GM12878 (cell line): ENCODE results near the gene NUDT3. TPM values are rescaled to one million over a fixed set of nuclear protein-coding genes. Genes with fewer than 3 reads are reported as not detected.

Experiments
- ATAC-seq: fragments of 200-7000 bp; cut with Tn5 transposase; 3 replicates; pipeline ENCODE4 v1.9.1; 2020; ENCODE audit warnings: mild to moderate bottlenecking, moderate library complexity
- BruUV-seq: library from RNA; stranded (reverse); fragments of 400-500 nt; replicated peaks from 2 replicates; lab custom pipeline; 2021; lab: Mats Ljungman, UMichigan
- CTCF ChIA-PET: fragments of 300-600 bp; sonication (Branson Sonifier 250); formaldehyde crosslinking; extraction: SDS; loops from one replicate; lab custom pipeline; 2021; ENCODE audit warnings: inconsistent platforms; lab: Yijun Ruan, JAX
- POLR2A ChIA-PET: fragments of 350-600 bp; formaldehyde crosslinking; extraction: SDS; loops from one replicate; lab custom pipeline; 2021; ENCODE audit warnings: inconsistent platforms; lab: Charles Lee
- RAD21 ChIA-PET: fragments of 300-600 bp; sonication (Branson Sonifier 250); formaldehyde crosslinking; loops from one replicate; lab custom pipeline; 2023; ENCODE audit warnings: antibody characterized with exemption; ENCODE audit not compliant: unreplicated experiment; lab: Charles Lee
- SMC1A ChIA-PET: fragments of 300-600 bp; sonication (Branson Sonifier 250); formaldehyde crosslinking; loops from one replicate; lab custom pipeline; 2023; ENCODE audit not compliant: unreplicated experiment, uncharacterized antibody; lab: Charles Lee
- DNase-seq: peaks from one replicate; pipeline ENCODE4 v3.0.0-alpha.2; 2011; ENCODE audit warnings: low read depth, low spot score
- FAIRE-seq: peaks from 3 replicates; lab custom pipeline; 2011; peaks lifted over from hg19 to GRCh38; lab: Jason Lieb, UNC
- H2AFZ ChIP-seq: 2 replicates; pipeline ENCODE4 v1.6.0; 2011; ENCODE audit warnings: low read depth, low read length, control low read depth; ENCODE audit not compliant: control insufficient read depth
- H3K27ac ChIP-seq: 2 replicates; pipeline ENCODE4 v1.5.1; 2011; ENCODE audit warnings: control low read depth; ENCODE audit not compliant: control insufficient read depth, insufficient read depth
- H3K27me3 ChIP-seq, 2 experiments: replicated peaks in 1 of 2; 2 replicates each; pipeline versions ENCODE4 v1.6.0 to v1.6.1; 2011; ENCODE audit warnings: low read length in 1 of 2; ENCODE audit not compliant: control insufficient read depth in 2 of 2, insufficient read depth in 2 of 2
- H3K36me3 ChIP-seq, 2 experiments: 2 replicates each; pipeline ENCODE4 v1.5.1; 2011; ENCODE audit warnings: low read length in 1 of 2; ENCODE audit not compliant: control insufficient read depth in 2 of 2, insufficient read depth in 2 of 2
- H3K4me1 ChIP-seq: 2 replicates; pipeline ENCODE4 v1.6.1; 2011; ENCODE audit warnings: mild to moderate bottlenecking, low read length, moderate library complexity, mixed read lengths; ENCODE audit not compliant: control insufficient read depth, insufficient read depth
- H3K4me2 ChIP-seq: 2 replicates; pipeline ENCODE4 v1.6.0; 2011; ENCODE audit warnings: control low read depth; ENCODE audit not compliant: control insufficient read depth, insufficient read depth
- H3K4me3 ChIP-seq: fragments of 200-600 bp; sonication (generic); 2 replicates; pipeline ENCODE4 v1.5.1; 2016
- H3K79me2 ChIP-seq: 2 replicates; pipeline ENCODE4 v1.6.0; 2011; ENCODE audit warnings: low read length; ENCODE audit not compliant: control insufficient read depth, insufficient read depth
- H3K9ac ChIP-seq: 2 replicates; pipeline ENCODE4 v1.8.0; 2011; ENCODE audit warnings: low read length, control low read depth, mixed read lengths; ENCODE audit not compliant: control insufficient read depth, insufficient read depth
- H3K9me3 ChIP-seq: replicated peaks from 3 replicates; pipeline ENCODE4 v1.5.1; 2011; ENCODE audit warnings: mild to moderate bottlenecking, low read length; ENCODE audit not compliant: control insufficient read depth, insufficient read depth
- H4K20me1 ChIP-seq: 2 replicates; pipeline ENCODE4 v1.6.0; 2011; ENCODE audit not compliant: control insufficient read depth, insufficient read depth
- ASH2L ChIP-seq: fragments of 300-600, 200-600 bp; sonication (generic); IDR thresholded peaks from 2 replicates; pipeline ENCODE4 v1.6.1; 2017; ENCODE audit warnings: low read depth, mild to moderate bottlenecking, borderline replicate concordance
- EED ChIP-seq: sonication (generic); IDR thresholded peaks from 2 replicates; pipeline ENCODE4 v1.6.1; 2016; ENCODE audit warnings: antibody characterized with exemption, low read depth
- MEF2A ChIP-seq: IDR thresholded peaks from 2 replicates; pipeline ENCODE4 v1.6.1; 2011; ENCODE audit warnings: low read depth, mild to moderate bottlenecking, low read length, moderate library complexity; ENCODE audit not compliant: insufficient read depth
- NFIC ChIP-seq: IDR thresholded peaks from 2 replicates; pipeline ENCODE4 v1.6.1; 2012; ENCODE audit warnings: low read depth, mild to moderate bottlenecking, inconsistent platforms, low read length, moderate library complexity
- SMARCA5 ChIP-seq: fragments of 450-650 bp; IDR thresholded peaks from 2 replicates; pipeline ENCODE4 v1.6.1; 2017; ENCODE audit warnings: mild to moderate bottlenecking
- WGBS: methylation state at CpG from one replicate; pipeline ENCODE4 v1.1.6; 2016; ENCODE audit warnings: low lambda C conversion rate; ENCODE audit not compliant: insufficient replicate concordance, insufficient coverage; ENCODE audit errors: missing lambda C conversion rate; 5-methylcytosine and 5-hydroxymethylcytosine counted together
- in situ Hi-C: fragments of 300-500 bp; cut with MboI; formaldehyde crosslinking; loops from 9 replicates; pipeline ENCODE4 v1.14.3; 2018; ENCODE audit warnings: mixed read lengths
- intact Hi-C: fragments of 100-400 bp; cut with micrococcal nuclease; formaldehyde crosslinking; loops from one replicate; pipeline ENCODE4 v1.14.2; 2022; ENCODE audit not compliant: unreplicated experiment
- polyA plus RNA-seq, 11 experiments: library from polyadenylated mRNA; depleted of rRNA in 4 of 11; unstranded in 6 of 11; stranded (reverse) in 5 of 11; fragments of >200 nt; fragmentation: Nextera tagmentation in 4 of 11; fragmentation: Illumina TruSeq in 1 of 11; extraction: Ambion mirVana in 4 of 11; extraction: Trizol in 1 of 11; gene quantifications; 1 replicate in 1 of 11; 2 replicates in 10 of 11; pipeline versions ENCODE4 v1.2.1 to v1.2.3, GENCODE V29; 2011 to 2016; ENCODE audit warnings: inconsistent platforms in 2 of 11, missing spikeins in 2 of 11, low read depth in 1 of 11
- total RNA-seq, 4 experiments: library from RNA; depleted of rRNA in 3 of 4; stranded (reverse); fragments of >200 nt in 3 of 4; fragmentation: Illumina TruSeq in 1 of 4; extraction: Trizol in 1 of 4; gene quantifications; 2 replicates each; pipeline versions ENCODE4 v1.2.1 to v1.2.3, GENCODE V29; 2013 to 2021

Gene NUDT3
- total and polyA plus RNA-seq, 10 of the 15 experiments (the other 5 are each of a cell fraction or from before 2014, with no cell fraction given), result 2.4 to 32.3 (median 25.5) TPM

- TF ChIP-seq NFIC, result 0 out of 2 replicates have a peak, but pooled peaks have one; percentile 15
- no peak for TF ChIP-seq ASH2L
- no peak for TF ChIP-seq MEF2A
- no peak for TF ChIP-seq EED
- no peak for TF ChIP-seq SMARCA5
- no peak for FAIRE-seq
- H3K27me3 ChIP-seq, result no peaks in the 10 kb centered on the region
- ATAC-seq, result no peak
- no peaks in the 10 kb centered on the region for H3K4me1 ChIP-seq
- no peak overlapping the region for H2AFZ ChIP-seq
- in situ Hi-C loops (loop anchor here (5.0 kb wide), 1 partner anchor 175 kb away; no protein-coding TSS in a partner anchor), intact Hi-C loops (no loop called here)
- H3K9ac ChIP-seq, result no peak overlapping the region
- ChIA-PET CTCF (interaction anchor here (0.9 to 5.1 kb wide), 8 partner anchors 8 to 254 kb away, joined by 3 to 180 read pairs (median 20); partner anchors contain the start of genes RPS10 and SMIM29), SMC1A (interaction anchor here (2.5 to 7.9 kb wide), 5 partner anchors 8 to 193 kb away, joined by 9 to 152 read pairs (median 27); partner anchors contain the start of genes RPS10 and SMIM29), RAD21 (interaction anchor here (1.0 to 4.7 kb wide), 7 partner anchors 26 to 255 kb away, joined by 3 to 148 read pairs (median 4); partner anchors contain the start of gene SMIM29), POLR2A (interaction anchor here (0.6 to 3.5 kb wide), 5 partner anchors 21 to 485 kb away, joined by 3 to 41 read pairs (median 12); partner anchors contain the start of gene SMIM29)
- H3K79me2 ChIP-seq, result peaks cover 7% of the 10 kb centered on the region
- no peak for DNase-seq
- H4K20me1 ChIP-seq, result no peaks in the 10 kb centered on the region; the same call in 1 of the 2 replicates
- peaks cover 10 to 32% of the 10 kb centered on the region in 2 experiments for H3K36me3 ChIP-seq
- no peak overlapping the region for H3K4me2 ChIP-seq
- no peak overlapping the region for H3K27ac ChIP-seq
- H3K9me3 ChIP-seq, result no peaks in the 10 kb centered on the region
- BruUV-seq, result no TSS peak
- WGBS, result 88% methylated on average over 7 of the region's 7 CpGs
- no peak overlapping the region for H3K4me3 ChIP-seq
Measured at GRCh38 chr6:34416877-34417371, 24.5 kb upstream of the NUDT3 start.
